Ishikawa (cell line): Measurements from ENCODE around the gene CD47.

ENCODE experiments used
- CEBPB ChIP-seq: IDR thresholded peaks from 2 replicates; pipeline ENCODE4 v1.6.1; 2012
- CREB1 ChIP-seq: IDR thresholded peaks from 2 replicates; pipeline ENCODE4 v1.6.1; 2012; ENCODE audit warnings: low read depth
- EGR1 ChIP-seq: IDR thresholded peaks from 2 replicates; pipeline ENCODE4 v1.6.1; 2012
- EP300 ChIP-seq: IDR thresholded peaks from 2 replicates; pipeline ENCODE4 v1.6.1; 2012; ENCODE audit warnings: borderline replicate concordance
- FOXM1 ChIP-seq: IDR thresholded peaks from 2 replicates; pipeline ENCODE4 v1.6.1; 2012; ENCODE audit warnings: low read depth, borderline replicate concordance
- NFIC ChIP-seq: IDR thresholded peaks from 2 replicates; pipeline ENCODE4 v1.6.1; 2012
- RAD21 ChIP-seq: IDR thresholded peaks from 2 replicates; pipeline ENCODE4 v1.6.1; 2012; ENCODE audit warnings: low read depth
- TAF1 ChIP-seq: IDR thresholded peaks from 2 replicates; pipeline ENCODE4 v1.6.1; 2012; ENCODE audit warnings: low read depth, mild to moderate bottlenecking
- TCF12 ChIP-seq: IDR thresholded peaks from 2 replicates; pipeline ENCODE4 v1.6.1; 2012; ENCODE audit warnings: low read depth
- TEAD4 ChIP-seq: IDR thresholded peaks from 2 replicates; pipeline ENCODE4 v1.6.1; 2012
- YY1 ChIP-seq: IDR thresholded peaks from 2 replicates; pipeline ENCODE4 v1.6.1; 2012; ENCODE audit warnings: low read depth
- ZBTB7A ChIP-seq: IDR thresholded peaks from 2 replicates; pipeline ENCODE4 v1.6.1; 2012; ENCODE audit warnings: low read depth
- TF ChIP-seq, protein P1 (sequence below): IDR thresholded peaks from 2 replicates; pipeline ENCODE4 v1.6.1; 2012
- TF ChIP-seq, protein P2 (sequence below): IDR thresholded peaks from 2 replicates; pipeline ENCODE4 v1.6.1; 2012; ENCODE audit warnings: low read depth, mild to moderate bottlenecking

DNA sequence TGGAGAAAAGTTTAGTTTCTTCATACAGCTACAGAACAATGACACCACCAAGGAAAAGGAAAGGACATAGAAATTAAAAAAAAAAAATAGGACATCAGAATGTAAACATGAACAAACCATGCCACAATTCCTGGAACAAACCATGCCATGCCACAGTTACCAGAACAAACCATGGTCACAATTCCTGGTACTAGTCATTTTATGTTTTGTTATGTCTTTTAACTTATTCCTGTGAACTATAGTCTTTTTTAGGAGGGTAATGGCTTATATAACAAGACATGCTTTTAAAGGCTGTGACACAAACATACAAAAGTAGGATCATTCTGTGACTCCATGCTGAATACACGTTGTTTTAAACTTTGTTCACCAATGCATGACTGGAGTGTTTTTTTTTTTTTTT is 42.8 kb downstream of the CD47 start:
- TF ChIP-seq TAF1 (no peak), YY1 (no peak), TEAD4 (no peak), CREB1 (no peak), EP300 (no peak), CEBPB (no peak), NFIC (no peak), FOXM1 (no peak), ZBTB7A (no peak), RAD21 (no peak), EGR1 (no peak), TCF12 (no peak)
- TF ChIP-seq, protein P1, sequence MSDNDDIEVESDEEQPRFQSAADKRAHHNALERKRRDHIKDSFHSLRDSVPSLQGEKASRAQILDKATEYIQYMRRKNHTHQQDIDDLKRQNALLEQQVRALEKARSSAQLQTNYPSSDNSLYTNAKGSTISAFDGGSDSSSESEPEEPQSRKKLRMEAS: no peak
- TF ChIP-seq, protein P2, sequence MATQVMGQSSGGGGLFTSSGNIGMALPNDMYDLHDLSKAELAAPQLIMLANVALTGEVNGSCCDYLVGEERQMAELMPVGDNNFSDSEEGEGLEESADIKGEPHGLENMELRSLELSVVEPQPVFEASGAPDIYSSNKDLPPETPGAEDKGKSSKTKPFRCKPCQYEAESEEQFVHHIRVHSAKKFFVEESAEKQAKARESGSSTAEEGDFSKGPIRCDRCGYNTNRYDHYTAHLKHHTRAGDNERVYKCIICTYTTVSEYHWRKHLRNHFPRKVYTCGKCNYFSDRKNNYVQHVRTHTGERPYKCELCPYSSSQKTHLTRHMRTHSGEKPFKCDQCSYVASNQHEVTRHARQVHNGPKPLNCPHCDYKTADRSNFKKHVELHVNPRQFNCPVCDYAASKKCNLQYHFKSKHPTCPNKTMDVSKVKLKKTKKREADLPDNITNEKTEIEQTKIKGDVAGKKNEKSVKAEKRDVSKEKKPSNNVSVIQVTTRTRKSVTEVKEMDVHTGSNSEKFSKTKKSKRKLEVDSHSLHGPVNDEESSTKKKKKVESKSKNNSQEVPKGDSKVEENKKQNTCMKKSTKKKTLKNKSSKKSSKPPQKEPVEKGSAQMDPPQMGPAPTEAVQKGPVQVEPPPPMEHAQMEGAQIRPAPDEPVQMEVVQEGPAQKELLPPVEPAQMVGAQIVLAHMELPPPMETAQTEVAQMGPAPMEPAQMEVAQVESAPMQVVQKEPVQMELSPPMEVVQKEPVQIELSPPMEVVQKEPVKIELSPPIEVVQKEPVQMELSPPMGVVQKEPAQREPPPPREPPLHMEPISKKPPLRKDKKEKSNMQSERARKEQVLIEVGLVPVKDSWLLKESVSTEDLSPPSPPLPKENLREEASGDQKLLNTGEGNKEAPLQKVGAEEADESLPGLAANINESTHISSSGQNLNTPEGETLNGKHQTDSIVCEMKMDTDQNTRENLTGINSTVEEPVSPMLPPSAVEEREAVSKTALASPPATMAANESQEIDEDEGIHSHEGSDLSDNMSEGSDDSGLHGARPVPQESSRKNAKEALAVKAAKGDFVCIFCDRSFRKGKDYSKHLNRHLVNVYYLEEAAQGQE: no peak
